Superior temporal gyrus (tissue), 1 donor: ENCODE results near the gene MYO7B.

Experiments
- DNase-seq: peaks from one replicate; pipeline ENCODE4 v3.0.0-alpha.2; 2016; ENCODE audit errors: extremely low spot score

MYO7B gene

DNA sequence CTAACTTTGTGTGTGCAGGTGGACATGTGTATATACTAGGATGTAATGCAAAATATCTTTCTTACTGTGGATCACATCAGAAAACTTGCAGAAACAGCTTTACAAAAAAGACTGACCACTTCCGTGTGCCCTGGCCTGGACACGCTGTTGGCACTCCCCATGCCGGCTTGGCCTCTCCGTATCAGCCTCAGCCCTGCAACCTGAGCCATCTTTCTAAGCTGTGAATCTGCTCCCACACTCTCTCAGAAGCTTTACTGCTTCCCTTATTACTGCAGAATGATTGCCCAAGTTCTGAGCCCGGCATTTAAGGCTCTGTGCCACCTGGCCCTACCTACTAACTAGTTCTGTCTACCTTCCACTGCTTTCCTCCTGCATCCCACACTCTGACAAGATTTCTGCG, 37.8 kb downstream of the MYO7B start:
- no peak for DNase-seq

DNA sequence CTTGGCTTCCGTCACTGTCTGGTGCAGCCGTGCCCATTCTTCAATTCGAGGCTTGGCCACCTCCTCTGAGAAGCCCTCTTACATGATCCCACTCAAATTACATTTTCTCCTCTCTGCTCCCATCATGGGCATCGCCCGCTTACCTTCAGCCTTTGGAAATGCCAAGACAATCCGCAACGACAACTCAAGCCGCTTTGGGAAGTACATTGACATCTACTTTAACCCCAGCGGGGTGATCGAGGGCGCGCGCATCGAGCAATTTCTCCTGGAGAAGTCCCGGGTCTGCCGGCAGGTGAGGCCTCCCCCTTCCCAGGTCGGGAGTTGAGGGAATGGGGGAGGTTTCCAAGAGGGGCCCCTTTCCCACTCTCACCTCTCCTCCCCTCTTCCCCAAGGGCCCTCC, 38.3 kb downstream of the MYO7B start:
- no peak for DNase-seq

DNA sequence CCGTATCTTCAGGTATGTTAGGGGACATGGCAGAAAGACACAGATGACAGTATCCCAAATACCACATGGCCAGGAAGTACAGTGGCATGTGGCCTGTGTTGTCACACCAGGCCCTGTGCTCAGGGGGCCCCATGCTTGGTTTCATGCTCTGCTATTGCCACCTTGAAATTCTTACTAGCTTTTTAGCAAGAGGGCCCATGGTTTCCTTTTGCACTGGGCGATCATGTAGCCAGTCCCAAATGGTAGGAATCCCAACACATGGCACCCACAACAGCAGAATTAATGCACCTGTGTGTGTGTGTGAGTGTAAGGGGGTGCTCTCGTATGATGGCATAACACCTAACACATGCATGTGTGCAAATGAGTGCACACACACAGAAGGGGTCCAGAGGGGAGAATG, 39.2 kb downstream of the MYO7B start:
- no peak for DNase-seq

DNA sequence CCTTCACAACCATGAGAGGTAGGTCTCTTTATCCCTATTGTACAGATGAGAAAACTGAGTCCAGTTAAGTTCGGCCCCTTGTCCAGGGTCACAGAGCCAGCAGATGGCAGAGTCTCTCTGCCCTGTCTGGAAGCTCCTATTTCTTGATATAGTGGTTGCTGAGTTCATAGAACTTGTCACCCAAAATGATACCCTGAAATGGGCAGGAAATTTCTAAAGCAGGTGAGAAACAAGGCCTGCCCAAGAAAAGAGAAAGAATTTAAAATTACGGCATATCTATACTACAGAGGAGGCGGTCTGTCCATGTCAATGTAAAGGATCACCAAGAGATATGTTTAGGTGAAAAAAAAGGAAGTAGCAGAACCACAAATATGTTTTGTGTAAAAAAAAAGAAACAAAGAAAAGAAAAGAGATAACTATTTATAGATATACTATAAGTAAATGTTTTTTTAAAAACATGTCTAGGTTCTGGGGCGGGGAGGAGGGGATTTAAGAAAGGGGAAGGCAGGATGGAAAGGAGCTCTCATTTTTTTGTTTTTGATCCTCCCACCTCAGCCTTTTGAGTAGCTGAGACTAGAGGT, 39.8 kb downstream of the MYO7B start:
- DNase-seq: no peak

DNA sequence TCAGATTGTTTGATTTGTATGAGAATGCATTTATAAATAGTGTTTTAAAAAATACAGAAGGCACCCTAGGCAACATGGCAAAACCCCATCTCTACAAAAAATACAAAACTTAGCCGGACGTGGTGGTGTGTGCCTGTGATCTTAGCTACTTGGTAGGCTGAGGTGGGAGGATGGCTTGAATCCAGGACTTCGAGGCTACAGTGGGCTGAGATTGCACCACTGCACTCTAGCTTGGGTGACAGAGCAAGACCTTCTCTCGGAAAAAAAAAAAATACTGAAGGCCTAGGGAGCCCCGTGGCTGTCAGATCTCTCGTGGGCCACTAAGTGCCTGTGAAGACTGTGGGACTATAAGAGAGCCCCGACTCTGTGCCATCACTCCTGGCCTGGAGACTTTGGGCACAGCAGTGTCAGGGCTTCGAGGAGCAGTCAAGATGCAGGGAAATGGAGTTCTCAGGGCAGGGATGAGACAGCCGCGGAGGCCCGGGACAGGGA, 40.5 kb downstream of the MYO7B start:
- DNase-seq: no peak

DNA sequence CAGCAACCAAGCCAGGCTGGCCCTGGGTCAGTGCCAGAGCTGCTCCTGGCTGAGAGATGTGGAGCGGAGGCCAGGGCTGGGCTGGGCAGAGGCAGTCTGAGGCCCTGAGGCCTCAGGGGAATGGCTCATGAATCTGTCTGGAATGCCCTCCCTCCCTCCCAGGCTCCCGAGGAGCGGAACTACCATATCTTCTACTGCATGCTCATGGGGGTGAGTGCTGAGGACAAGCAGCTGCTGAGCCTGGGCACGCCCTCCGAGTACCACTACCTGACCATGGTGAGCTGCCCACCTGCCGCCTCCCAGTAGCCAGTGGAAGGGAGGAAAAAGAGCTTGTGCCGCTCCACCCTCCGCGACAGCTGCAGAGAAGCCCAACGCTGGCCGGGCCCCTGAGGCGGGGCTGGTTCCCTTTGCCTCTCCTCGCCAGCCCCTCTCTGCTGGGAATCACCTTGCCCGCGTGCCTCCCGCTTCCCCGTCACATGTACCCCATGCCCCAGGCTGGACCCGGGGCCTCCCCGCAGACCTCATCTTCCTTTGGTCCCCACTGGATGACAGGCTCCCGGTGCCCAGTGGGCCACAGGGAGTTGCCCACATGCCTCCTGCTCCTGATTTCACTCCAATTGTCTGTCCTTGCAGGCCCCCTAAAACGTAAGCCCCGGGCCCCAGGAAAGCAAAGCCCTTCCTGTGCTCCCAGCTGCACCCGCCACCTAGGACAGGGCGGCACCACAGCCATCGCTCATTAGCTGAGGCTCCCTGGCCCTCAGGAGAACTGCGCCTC, 41.1 kb downstream of the MYO7B start:
- peak; percentile 24 for DNase-seq

DNA sequence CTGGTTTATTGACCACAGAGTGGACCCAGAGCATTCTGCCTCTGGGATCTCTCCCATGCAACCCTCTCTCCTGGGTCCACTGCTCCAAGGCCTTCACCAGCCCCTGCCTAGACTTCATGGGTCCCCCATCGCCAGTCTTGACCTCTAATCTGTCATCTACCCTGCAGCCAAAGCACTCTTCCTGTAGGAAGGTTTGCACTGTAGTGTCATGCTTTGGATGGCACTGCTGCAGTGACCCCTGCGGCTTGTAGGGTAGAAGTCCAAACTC, 41.7 kb downstream of the MYO7B start:
- no peak for DNase-seq

DNA sequence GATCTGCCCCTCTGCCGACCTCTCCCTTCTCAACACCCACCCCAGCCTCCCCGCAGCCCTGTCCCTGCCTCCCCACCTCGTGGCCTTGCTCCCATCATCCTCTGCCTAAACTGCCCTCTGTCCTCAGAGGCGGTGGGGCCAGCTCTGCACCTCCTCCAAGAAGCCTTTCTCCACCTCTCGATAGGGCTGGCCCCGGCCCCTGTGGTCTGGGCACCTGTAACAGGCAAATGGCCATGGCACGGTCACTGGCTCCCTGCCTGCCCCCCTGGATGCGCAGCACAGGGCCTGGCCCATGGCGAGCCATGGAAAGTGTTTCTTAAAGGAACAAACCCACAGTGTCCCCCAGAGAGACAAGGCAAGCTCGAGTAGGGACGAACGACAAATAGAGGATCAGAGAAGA, 42.0 kb downstream of the MYO7B start:
- no peak for DNase-seq

DNA sequence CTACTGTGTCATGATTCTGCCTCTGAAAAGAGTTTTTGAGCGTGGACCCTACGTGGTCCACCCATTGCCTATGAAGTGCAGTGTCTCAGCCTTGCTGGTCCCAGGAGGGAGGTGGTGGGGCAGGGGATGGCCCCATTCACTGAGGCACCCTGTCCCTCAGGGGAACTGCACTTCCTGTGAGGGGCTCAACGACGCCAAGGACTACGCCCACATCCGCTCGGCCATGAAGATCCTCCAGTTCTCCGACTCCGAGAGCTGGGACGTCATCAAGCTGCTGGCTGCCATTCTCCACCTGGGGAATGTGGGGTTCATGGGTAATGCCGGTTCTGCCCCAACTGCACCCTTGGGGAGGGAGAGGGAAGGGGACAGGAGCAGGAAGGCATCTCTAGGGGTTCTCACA, 42.5 kb downstream of the MYO7B start:
- DNase-seq: no peak

DNA sequence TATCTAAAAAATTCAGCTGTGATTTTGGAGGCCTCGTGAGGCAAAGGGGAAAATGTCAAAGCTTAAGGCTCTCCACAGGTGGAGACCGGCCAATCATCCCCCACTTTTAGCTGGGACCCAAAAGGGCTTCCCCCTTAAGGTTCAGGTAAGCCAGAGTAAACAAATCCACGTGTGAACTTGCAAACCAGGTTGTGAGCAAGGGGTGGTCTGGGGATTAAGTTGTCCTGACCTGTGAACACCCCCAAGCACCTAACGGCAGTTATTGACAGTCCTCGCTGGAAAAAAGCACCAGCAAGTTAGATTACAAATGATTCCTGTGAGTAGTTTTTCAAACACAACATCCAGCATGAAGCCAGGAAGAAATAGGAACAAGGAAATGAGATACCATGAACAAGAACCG, 42.9 kb downstream of the MYO7B start:
- DNase-seq: no peak

DNA sequence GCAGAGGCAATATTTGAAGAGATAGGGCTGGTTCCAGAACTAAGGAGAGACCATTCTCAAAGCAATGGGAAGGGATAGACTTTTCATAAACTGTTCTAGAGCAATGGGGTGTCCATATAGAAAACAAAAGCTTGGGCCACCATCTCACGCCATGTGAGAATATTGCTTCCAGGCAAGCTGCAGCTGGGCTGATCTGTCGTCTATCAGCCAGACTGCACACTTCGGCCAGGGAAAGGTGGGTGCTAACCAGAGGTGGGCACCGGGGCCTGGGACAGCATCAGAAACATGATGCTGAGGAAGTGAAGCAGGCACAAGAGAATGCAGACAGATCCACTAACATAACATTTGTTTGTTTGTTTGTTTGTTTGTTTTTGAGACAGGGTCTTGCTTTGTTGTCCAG, 43.7 kb downstream of the MYO7B start:
- DNase-seq: no peak

DNA sequence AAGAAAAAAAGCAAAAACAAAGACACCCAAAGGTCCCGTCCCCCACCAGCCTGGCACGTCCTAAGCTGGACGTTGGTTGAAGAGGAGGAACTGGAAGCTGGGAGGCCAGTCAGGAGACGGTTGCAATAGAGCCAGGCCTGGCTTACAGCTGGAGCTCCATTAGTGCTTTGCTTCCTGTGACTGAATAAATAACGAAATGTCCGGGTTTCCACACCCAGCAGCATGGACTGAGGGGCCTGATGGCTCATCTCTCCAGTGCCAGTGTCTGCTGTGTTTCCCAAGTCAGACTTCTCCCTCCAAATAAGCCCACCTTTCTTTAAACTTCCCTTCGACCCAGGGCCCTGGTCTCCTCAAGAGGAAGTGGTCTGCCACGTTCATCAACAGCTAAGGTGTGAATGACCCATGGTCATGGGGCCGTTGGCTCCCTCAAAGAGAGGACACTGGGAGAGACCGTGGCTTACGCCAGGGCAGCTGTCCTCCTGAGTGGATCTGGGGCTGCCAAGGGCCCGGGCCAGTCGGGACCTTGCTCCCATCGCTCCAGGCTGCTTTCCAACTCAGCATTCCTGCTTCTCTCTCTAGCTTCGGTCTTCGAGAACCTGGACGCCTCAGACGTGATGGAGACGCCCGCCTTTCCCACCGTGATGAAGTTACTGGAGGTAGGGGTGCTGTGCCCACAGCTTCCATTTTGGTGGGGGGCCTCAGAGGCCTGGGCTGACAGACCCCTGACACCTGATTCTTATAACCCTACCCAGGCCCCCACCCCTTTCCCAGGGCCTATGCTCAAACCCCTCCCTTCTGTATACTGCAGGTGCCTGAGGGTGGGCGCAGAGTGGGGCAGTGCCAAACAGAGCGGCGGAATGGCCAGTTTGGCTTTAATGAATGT, 44.9 kb downstream of the MYO7B start:
- DNase-seq: no peak

DNA sequence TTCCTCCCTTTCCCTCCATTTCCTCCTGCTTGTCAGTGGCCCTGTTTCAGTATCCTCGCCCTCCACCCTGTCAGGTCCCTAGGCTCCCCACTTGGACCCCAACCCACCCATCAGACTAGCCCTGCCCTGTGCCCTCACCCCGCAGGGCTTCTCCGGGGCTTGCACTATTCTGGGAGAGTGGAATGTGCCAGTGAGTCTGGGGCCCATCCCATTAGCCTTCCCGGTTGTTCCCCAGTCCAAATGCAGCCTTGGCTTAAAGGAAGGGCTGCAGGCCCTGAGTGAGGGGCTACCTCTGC, 45.5 kb downstream of the MYO7B start:
- no peak for DNase-seq

DNA sequence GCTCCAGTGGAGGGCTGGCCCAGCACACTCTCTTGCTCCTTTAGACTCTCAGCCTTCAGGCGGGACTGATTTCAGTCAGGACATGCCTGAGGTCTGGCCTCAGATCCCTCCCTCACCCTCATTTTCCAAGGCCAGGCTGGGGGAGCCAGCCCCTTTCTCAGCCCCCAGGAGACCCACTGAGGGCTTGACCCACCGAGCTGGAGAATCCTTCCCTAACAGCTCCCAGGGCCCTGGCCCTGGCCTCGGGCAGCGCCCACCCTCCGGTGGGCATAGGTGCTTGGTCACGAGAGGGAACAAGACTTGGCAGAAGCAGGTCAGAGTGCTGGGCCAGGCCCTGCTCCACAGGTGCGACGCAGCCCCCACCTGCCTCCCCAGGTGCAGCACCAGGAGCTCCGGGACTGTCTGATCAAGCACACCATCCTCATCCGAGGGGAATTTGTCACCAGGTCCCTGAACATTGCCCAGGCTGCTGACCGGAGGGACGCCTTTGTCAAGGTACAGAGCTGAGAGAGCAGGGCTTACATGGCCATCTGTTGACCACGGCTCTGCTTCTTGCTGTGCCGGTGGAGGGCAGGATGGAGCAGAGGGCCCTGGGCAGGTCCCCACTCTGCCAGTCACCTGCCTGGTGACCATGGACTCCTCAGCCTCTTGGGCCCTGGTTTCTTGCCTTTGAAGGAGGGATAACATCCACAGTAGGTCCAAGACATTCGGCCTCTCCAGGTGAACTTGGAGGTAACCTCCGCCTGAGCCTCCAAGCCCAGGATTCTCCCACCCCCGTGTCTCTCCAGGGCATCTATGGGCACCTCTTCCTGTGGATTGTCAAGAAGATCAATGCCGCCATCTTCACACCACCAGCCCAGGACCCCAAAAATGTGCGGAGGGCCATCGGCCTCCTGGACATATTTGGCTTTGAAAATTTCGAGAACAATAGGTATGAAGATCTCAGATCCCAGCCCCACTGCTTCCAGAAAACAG, 46.3 kb downstream of the MYO7B start:
- no peak for DNase-seq

DNA sequence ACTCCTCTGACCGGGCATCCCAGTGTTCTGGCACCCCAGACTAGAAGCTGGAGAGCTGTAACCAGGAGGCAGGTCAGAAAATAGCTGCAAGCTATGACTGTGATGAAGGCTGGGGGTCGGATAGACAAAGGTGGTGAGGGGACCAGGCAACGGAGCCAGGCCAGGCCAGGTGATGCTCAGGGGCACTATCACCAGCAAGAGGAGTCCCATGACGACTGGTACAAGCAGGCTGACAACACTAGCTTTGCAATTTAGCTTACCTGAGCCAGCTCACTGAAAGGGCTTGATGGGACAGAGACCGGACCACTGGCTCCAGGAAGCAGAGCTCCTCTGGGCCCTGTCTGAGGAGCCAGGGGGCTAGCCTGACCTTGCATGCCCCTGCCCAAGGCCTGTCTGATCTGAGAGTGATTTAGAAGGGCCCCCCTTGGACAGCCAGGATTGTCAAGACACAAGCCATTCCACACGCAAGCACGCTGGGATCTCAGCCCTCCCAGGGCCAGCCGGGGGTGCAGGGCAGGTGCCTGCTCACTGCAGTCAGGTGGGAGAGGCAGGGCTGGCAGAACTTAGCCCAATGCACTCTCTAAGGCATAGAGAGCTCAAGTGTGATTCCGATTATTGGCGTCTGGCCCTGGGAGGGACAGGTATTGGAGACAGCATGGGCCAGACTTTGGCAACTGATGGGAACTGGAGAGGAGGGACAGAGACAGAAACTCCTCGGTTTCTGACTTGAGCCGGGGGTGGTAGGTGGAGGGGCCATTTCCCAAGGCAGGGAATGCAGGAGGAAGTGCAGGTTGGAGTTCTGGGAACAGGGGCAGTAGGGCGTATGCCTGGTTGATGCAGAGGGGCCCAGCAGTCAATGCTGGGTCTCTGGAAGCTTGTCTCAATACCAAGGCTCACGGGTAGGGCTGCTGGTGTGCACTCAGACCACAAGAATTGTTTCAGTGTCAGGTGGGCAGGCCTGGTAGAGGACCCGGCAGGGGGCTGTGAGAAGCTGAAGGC, 47.7 kb downstream of the MYO7B start:
- no peak for DNase-seq

DNA sequence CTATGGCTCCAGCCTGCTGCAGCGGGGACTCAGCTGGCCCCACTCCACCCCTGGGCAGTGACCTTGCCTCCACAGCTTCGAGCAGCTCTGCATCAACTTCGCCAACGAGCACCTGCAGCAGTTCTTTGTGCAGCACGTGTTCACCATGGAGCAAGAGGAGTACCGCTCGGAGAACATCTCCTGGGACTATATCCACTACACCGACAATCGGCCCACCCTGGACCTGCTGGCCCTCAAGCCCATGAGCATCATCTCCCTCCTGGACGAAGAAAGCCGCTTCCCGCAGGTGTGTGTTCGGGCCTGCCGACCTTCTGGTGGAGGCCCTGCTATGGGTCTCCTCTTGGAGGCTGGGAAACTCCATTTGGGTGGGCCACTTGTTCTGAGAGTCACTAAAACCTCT, 48.6 kb downstream of the MYO7B start:
- DNase-seq: no peak

DNA sequence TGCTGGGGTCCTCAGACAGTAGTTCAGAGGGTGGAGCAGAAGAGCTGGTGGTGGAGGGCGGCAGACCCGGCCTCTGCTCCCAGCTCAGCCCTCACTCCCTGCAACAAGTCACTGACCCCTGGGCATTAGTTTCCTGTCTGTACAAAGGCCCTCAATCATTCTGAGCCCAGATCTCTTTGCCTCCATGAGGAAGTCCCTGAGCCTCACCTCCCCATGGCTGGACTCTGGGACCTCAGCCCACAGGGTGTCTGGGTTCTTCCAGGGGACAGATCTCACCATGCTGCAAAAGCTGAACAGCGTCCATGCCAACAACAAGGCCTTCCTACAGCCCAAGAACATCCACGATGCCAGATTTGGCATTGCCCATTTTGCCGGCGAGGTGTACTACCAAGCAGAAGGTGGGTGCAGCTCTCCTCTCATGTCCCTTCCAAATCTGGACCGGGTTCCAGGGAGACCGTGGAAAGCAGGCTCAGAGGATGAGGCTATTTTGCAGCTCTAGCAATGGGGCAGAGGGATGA, 49.1 kb downstream of the MYO7B start:
- no peak for DNase-seq

DNA sequence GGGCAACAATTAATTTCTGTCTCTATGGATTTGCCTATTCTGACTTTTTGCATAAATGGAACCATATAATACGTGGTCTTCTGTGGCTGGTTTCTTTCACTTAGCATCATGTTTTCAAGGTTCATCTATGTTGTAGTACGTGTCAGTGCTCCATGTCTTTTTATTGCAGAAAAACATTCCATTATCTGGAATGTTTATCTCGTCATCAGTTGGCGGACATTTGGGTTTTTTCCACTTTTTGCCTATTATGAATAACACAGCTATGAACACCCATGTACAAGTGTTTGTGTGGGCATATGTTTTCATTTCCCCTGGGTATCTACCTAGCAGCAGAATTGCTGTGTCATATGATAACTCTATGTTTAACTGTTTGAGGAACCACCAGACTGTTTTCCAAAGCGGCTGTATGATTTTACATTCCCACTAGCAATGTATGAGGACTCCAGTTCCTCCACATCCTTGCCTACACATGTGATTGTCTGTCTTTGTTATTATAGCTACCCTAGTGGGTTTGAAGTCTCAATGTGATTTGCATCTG, 49.9 kb downstream of the MYO7B start:
- DNase-seq: no peak

DNA sequence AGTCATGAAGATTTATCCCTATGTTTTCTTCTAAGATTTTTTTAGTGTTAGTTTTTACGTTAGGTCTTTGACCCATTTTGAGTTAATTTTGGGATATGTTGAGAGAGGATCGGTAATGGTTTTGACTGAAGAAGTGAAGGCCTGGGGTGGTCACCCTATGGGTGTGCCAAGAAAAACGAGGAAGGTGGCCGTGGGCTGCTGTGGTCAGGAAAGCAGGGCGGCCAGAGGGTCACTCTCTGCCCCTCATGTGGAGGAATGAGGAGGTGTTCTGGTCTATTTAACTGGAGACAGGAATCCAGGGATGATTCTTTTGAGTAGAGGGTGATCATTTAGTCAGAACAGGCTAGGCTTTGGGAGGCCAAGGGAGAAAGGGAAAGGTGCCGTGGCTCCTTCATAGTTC, 50.7 kb downstream of the MYO7B start:
- no peak for DNase-seq

DNA sequence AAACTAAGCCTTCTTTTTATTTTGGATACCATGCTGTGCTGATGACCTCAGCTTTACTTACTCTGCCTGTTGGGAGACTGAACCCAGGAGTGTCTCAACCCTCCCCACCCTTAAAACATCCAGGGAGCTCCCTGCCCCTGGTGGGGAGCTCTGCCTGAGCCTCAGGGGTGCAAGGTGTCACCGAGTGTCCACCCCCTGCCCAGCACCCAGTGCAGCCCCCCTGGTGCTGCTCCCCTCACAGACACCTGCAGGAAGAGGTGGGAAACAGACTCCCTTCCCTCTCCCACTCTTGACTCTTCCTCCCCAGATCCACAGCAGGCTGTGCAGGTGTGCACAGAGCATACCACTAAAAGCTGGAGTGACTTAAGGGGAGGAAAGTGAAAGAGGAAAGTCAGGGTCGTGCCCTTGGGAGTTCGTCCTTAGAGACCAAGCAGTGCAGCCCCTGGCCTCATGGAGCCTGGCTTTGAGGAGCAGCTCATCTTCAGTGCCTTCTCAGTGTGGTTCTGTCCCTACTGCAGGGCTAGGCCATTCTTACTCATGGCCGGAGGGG, 51.3 kb downstream of the MYO7B start:
- DNase-seq: no peak
